ENCODE data around the gene TXNDC15. TPM values are rescaled to one million over a fixed set of nuclear protein-coding genes. Genes with fewer than 3 reads are reported as not detected.
"Not testable (repeated sequence)": the region's sequence is repeated elsewhere in the genome, so short reads cannot be mapped to it uniquely, and the experiment has no call there.

TXNDC15 gene
- total RNA-seq, 4 donors from 2014 or later, result 37.0 to 81.1 (median 59.6) TPM

DNA sequence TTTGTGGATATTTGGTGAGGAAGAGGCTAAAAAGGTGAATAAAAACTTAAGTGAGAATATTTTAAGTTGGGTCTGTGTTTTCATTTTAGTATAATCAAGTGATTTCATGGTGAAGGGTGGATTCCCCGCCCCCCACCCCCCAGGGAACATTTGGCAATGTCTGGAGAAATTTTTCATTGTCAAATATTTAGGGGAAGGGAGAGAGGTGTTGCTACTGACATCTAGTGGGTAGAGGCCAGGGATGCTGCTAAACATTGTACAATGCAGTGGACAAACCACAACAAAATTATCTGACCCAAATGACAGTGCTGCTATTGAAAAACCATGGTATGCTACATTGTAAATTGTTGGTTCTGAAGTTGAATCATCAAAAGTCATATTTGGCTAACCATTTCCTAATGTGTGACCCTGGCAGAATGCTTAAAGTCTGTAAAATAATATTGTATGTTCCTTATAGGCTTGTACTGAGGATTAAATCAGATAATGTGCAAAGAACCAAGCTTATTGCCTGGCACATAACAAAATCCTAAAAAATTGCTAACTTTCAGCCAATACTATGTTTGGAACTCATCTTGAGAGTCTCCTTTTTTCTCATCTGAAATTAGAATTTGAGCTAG is 22.8 kb upstream of the TXNDC15 start:
- no peaks in the 10 kb centered on the region for H3K9me3 ChIP-seq
- TF ChIP-seq, protein P1, sequence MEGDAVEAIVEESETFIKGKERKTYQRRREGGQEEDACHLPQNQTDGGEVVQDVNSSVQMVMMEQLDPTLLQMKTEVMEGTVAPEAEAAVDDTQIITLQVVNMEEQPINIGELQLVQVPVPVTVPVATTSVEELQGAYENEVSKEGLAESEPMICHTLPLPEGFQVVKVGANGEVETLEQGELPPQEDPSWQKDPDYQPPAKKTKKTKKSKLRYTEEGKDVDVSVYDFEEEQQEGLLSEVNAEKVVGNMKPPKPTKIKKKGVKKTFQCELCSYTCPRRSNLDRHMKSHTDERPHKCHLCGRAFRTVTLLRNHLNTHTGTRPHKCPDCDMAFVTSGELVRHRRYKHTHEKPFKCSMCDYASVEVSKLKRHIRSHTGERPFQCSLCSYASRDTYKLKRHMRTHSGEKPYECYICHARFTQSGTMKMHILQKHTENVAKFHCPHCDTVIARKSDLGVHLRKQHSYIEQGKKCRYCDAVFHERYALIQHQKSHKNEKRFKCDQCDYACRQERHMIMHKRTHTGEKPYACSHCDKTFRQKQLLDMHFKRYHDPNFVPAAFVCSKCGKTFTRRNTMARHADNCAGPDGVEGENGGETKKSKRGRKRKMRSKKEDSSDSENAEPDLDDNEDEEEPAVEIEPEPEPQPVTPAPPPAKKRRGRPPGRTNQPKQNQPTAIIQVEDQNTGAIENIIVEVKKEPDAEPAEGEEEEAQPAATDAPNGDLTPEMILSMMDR (IDR thresholded peaks at IDR 0.05 in 4 of 5, conservative IDR thresholded peaks at IDR 0.05 in 1 of 5), result peak in 1 of 5 experiments; percentile 9
- no peak for TF ChIP-seq POLR2A (IDR thresholded peaks at IDR 0.05)
- intact Hi-C loops (cut with DNase I; ENCODE audit: low total_unique reads) (no loop called here), in situ Hi-C loops (cut with MboI; ENCODE audit: low sequenced_read_pairs in 4 of 4) (no loop called here)
- peaks cover 0 to 39% of the 10 kb centered on the region in 2 donors for H3K36me3 ChIP-seq
- H3K4me3 ChIP-seq, result no peak overlapping the region
- H3K4me1 ChIP-seq, result peaks cover 13 to 26% of the 10 kb centered on the region in 2 donors
- DNase-seq (no peak), ATAC-seq (no peak)
- no peaks in the 10 kb centered on the region for H3K27me3 ChIP-seq
- peak overlapping the region in 1 of 4 donors; percentile 19 for H3K27ac ChIP-seq

- ATAC-seq; in situ Hi-C loops (cut with MboI; ENCODE audit: low sequenced_read_pairs in 4 of 4); intact Hi-C loops (cut with DNase I; ENCODE audit: low total_unique reads); DNase-seq; H3K4me1 ChIP-seq; H3K27me3 ChIP-seq; H3K27ac ChIP-seq; H3K4me3 ChIP-seq; H3K9me3 ChIP-seq: not testable (repeated sequence)
- peaks cover 0 to 68% of the 10 kb centered on the region in 2 donors for H3K36me3 ChIP-seq
These were observed 17.7 kb upstream of the TXNDC15 start for GRCh38 chr5:134856465-134856864.

DNA sequence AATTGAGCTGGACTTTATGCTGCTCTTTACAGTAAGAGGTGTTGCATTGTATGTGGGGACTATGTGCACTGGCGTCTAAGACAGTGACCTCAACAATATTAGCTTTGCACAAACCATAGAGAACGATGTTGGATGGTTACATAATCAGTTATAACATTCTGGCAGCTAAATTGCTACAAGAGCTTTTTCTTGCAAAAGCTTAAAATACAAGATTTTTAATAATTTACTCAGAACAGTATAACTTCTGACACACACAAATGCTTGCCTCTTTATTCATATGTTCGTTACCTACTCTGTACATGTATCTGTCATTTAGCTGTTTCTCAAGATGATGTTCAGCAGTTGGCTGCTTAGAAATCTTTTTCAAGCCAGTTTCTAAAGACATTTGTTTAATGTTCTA is 16.8 kb upstream of the TXNDC15 start:
- Histone ChIP-seq H3K4me1 (peaks cover 5 to 9% of the 10 kb centered on the region in 2 donors), H3K9me3 (no peaks in the 10 kb centered on the region), H3K27me3 (no peaks in the 10 kb centered on the region), H3K4me3 (no peak overlapping the region), H3K27ac (no peak overlapping the region), H3K36me3 (peaks cover 0 to 71% of the 10 kb centered on the region in 2 donors)
- intact Hi-C loops (cut with DNase I; ENCODE audit: low total_unique reads), result no loop called here
- TF ChIP-seq POLR2A (IDR thresholded peaks at IDR 0.05), result no peak
- TF ChIP-seq, protein P1 (IDR thresholded peaks at IDR 0.05 in 4 of 5, conservative IDR thresholded peaks at IDR 0.05 in 1 of 5), result no peak
- in situ Hi-C loops (cut with MboI; ENCODE audit: low sequenced_read_pairs in 4 of 4), result no loop called here
- ATAC-seq (no peak), DNase-seq (no peak)

- H3K36me3 ChIP-seq, result peaks cover 0 to 26% of the 10 kb centered on the region in 2 donors
- no peaks in the 10 kb centered on the region for H3K27me3 ChIP-seq
- ATAC-seq, result no peak
- no peak for TF ChIP-seq POLR2A (IDR thresholded peaks at IDR 0.05)
- TF ChIP-seq, protein P1 (IDR thresholded peaks at IDR 0.05 in 4 of 5, conservative IDR thresholded peaks at IDR 0.05 in 1 of 5), result no peak
- in situ Hi-C loops (cut with MboI; ENCODE audit: low sequenced_read_pairs in 4 of 4), result no loop called here
- no peak for DNase-seq
- no peaks in the 10 kb centered on the region for H3K9me3 ChIP-seq
- no peaks in the 10 kb centered on the region for H3K4me1 ChIP-seq
- H3K27ac ChIP-seq, result no peak overlapping the region
- H3K4me3 ChIP-seq, result no peak overlapping the region
- intact Hi-C loops (cut with DNase I; ENCODE audit: low total_unique reads), result no loop called here
These were observed 9.5 kb upstream of the TXNDC15 start for GRCh38 chr5:134864707-134865106.

- H3K36me3 ChIP-seq, result no peaks in the 10 kb centered on the region
- H3K9me3 ChIP-seq, result no peaks in the 10 kb centered on the region
- TF ChIP-seq, protein P1 (IDR thresholded peaks at IDR 0.05 in 4 of 5, conservative IDR thresholded peaks at IDR 0.05 in 1 of 5), result no peak
- H3K4me1 ChIP-seq, result peaks cover 17 to 19% of the 10 kb centered on the region in 2 donors
- H3K27ac ChIP-seq, result peak overlapping the region; percentile 95 to 99 (median 96)
- in situ Hi-C loops (cut with MboI; ENCODE audit: low sequenced_read_pairs in 4 of 4) (no loop called here), intact Hi-C loops (cut with DNase I; ENCODE audit: low total_unique reads) (no loop called here)
- ATAC-seq (no peak), DNase-seq (no peak)
- H3K27me3 ChIP-seq, result no peaks in the 10 kb centered on the region
- peak overlapping the region; percentile 92 to 98 (median 95) for H3K4me3 ChIP-seq
These were observed 677 bp upstream of the TXNDC15 start for GRCh38 chr5:134873494-134873893.
